ENCODE data around the gene PRRT2. TPM values are rescaled to one million over a fixed set of nuclear protein-coding genes. Genes with fewer than 3 reads are reported as not detected.

PRRT2 gene
- 0.65 and 1.1 TPM in 2 replicates for total RNA-seq

GRCh38 chr16:29811896-29812665 is at the start of gene PRRT2:
Gene PRRT2, plus strand, starts transcription at chr16:29812193. Its CDS starts 862 bp downstream, at chr16:29813055.

GRCh38 chr16:29777576-29778350 is 34.2 kb upstream of the PRRT2 start, which contains the start of gene ZG16:
Gene ZG16, plus strand, starts transcription at chr16:29778256. Its CDS starts 1,011 bp downstream, at chr16:29779267.

GRCh38 chr16:29790183-29790948 is 21.6 kb upstream of the PRRT2 start, which contains the start of gene KIF22:
Gene KIF22, plus strand, starts transcription at chr16:29790751. Its CDS starts 9 bp downstream, at chr16:29790760.

GRCh38 chr16:29806099-29806579 is 5.9 kb upstream of the PRRT2 start, which contains the start of gene MAZ:
Gene MAZ, plus strand, starts transcription at chr16:29806529. Its CDS starts 173 bp downstream, at chr16:29806702.

GRCh38 chr16:29815793-29816693 is 4.0 kb downstream of the PRRT2 start, which contains the start of gene PAGR1:
Gene PAGR1, plus strand, starts transcription at chr16:29816152. Its CDS starts 374 bp downstream, at chr16:29816526.

GRCh38 chr16:29820271-29820701 is 8.3 kb downstream of the PRRT2 start, which contains the start of gene MVP:
Gene MVP, plus strand, starts transcription at chr16:29820462. Its CDS starts 10,088 bp downstream, at chr16:29830550.

GRCh38 chr16:29862884-29863668 is 51.1 kb downstream of the PRRT2 start, which contains the start of gene CDIPT:
Gene CDIPT, minus strand, starts transcription at chr16:29863226. Its CDS starts 369 bp downstream, at chr16:29862857.

Other genes with a start within 250 kb of the PRRT2 start
- not detected in 2 replicates for gene SPN, start 148.9 kb upstream of the PRRT2 start, total RNA-seq
- gene QPRT, start 133.0 kb upstream of the PRRT2 start, total RNA-seq, result 0.32 and 1.4 TPM in 2 replicates
- gene C16orf54, start 66.2 kb upstream of the PRRT2 start, total RNA-seq, result not detected in 2 replicates
- under 0.01 TPM in 1 of 2 replicates, not detected in the other for gene ZG16, start 33.9 kb upstream of the PRRT2 start, total RNA-seq
- 64.7 and 67.6 TPM in 2 replicates for gene KIF22, start 21.4 kb upstream of the PRRT2 start, total RNA-seq
- 111 and 160 TPM in 2 replicates for gene MAZ, start 5.7 kb upstream of the PRRT2 start, total RNA-seq
- gene PAGR1, start 4.0 kb downstream of the PRRT2 start, total RNA-seq, result 27.0 and 36.9 TPM in 2 replicates
- gene MVP, start 8.3 kb downstream of the PRRT2 start, total RNA-seq, result 167 and 215 TPM in 2 replicates
- 55.2 and 70.4 TPM in 2 replicates for gene CDIPT, start 51.0 kb downstream of the PRRT2 start, total RNA-seq
- gene SEZ6L2, start 87.4 kb downstream of the PRRT2 start, total RNA-seq, result 1.2 and 3.9 TPM in 2 replicates
- 1.2 and 3.6 TPM in 2 replicates for gene ASPHD1, start 88.3 kb downstream of the PRRT2 start, total RNA-seq
- 5.8 and 8.8 TPM in 2 replicates for gene KCTD13, start 114.0 kb downstream of the PRRT2 start, total RNA-seq
- gene TMEM219, start 149.9 kb downstream of the PRRT2 start, total RNA-seq, result 73.1 TPM in 2 replicates
- gene TAOK2, start 161.7 kb downstream of the PRRT2 start, total RNA-seq, result 86.4 and 95.9 TPM in 2 replicates
- gene HIRIP3, start 183.4 kb downstream of the PRRT2 start, total RNA-seq, result 5.5 and 8.4 TPM in 2 replicates
- gene INO80E, start 184.0 kb downstream of the PRRT2 start, total RNA-seq, result 20.8 and 65.8 TPM in 2 replicates
- gene DOC2A, start 198.8 kb downstream of the PRRT2 start, total RNA-seq, result 0.76 TPM in 1 of 2 replicates, not detected in the other
- not detected in 2 replicates for gene C16orf92, start 211.0 kb downstream of the PRRT2 start, total RNA-seq
- 0.32 TPM in 1 of 2 replicates, not detected in the other for gene TLCD3B, start 219.1 kb downstream of the PRRT2 start, total RNA-seq